Epithelial cell of esophagus (primary cell): ENCODE measurements around the gene GAPDHS.
A peak's percentile ranks its signal among the peaks of the same experiment; 100 is the strongest.

ENCODE experiments used
- DNase-seq: peaks from one replicate; pipeline ENCODE4 v3.0.0; 2010; ENCODE audit warnings: low read depth
- H3K4me3 ChIP-seq: 2 replicates; pipeline ENCODE4 v1.5.1; 2011; ENCODE audit warnings: mild to moderate bottlenecking, low read length, control low read depth
- CTCF ChIP-seq: IDR thresholded peaks from 2 replicates; pipeline ENCODE4 v1.5.1; 2011; ENCODE audit warnings: low read depth, mild to moderate bottlenecking, low read length, control low read depth, inconsistent platforms; ENCODE audit not compliant: insufficient read depth; ENCODE audit errors: missing control alignments

The GAPDHS gene

GRCh38 chr19:35587321-35587720 is 54.1 kb downstream of the GAPDHS start:
- DNase-seq: no peak
- no peak overlapping the region for H3K4me3 ChIP-seq
- no peak for TF ChIP-seq CTCF

- no peak overlapping the region for H3K4me3 ChIP-seq
- TF ChIP-seq CTCF: no peak
- DNase-seq: no peak
Observed at GRCh38 chr19:35590875-35591274, 57.6 kb downstream of the GAPDHS start.

- peak; percentile 73 for DNase-seq
- no peak overlapping the region for H3K4me3 ChIP-seq
- peak; percentile 64 for TF ChIP-seq CTCF
Observed at GRCh38 chr19:35592226-35592625, 59.0 kb downstream of the GAPDHS start.
